ENCODE results near the gene MAML2.

DNA sequence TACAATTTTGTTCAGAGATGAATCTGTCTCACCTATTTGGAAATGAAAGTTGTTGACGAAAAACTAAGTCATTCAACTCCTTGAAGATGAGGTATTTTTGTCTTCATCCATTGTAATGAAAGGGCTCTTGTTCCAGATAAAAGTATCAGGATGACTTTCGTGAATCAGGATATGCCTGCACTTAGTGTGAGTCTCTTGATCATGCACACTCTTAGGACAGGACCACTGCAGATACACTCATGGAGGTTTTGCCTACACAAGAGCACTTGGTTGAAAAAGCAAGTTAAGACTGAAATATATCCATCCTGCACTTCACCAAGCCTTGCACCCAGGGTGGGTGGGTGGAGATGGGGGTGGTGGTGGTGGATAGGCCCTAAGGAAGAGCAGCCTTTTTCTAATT lies 298.2 kb downstream of the MAML2 start:
- TF ChIP-seq, protein P1, sequence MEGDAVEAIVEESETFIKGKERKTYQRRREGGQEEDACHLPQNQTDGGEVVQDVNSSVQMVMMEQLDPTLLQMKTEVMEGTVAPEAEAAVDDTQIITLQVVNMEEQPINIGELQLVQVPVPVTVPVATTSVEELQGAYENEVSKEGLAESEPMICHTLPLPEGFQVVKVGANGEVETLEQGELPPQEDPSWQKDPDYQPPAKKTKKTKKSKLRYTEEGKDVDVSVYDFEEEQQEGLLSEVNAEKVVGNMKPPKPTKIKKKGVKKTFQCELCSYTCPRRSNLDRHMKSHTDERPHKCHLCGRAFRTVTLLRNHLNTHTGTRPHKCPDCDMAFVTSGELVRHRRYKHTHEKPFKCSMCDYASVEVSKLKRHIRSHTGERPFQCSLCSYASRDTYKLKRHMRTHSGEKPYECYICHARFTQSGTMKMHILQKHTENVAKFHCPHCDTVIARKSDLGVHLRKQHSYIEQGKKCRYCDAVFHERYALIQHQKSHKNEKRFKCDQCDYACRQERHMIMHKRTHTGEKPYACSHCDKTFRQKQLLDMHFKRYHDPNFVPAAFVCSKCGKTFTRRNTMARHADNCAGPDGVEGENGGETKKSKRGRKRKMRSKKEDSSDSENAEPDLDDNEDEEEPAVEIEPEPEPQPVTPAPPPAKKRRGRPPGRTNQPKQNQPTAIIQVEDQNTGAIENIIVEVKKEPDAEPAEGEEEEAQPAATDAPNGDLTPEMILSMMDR (IDR thresholded peaks at IDR 0.05) = no peak
- TF ChIP-seq EP300 (IDR thresholded peaks at IDR 0.05) = no peak
